HepG2 (cell line): Measurements from ENCODE around the gene FAM169A. TPM values are rescaled to one million over a fixed set of nuclear protein-coding genes. Genes with fewer than 3 reads are reported as not detected.

Experiments used
- KLF13 ChIP-seq: sonication (generic); formaldehyde crosslinking; IDR thresholded peaks from 2 replicates; pipeline ENCODE4 v1.4.0; 2020; ENCODE audit warnings: mild to moderate bottlenecking, missing genetic modification reagents
- SAFB2 ChIP-seq: sonication (generic); formaldehyde crosslinking; IDR thresholded peaks from 2 replicates; pipeline ENCODE4 v1.5.1; 2020; ENCODE audit warnings: missing genetic modification reagents, low read depth, mild to moderate bottlenecking, borderline replicate concordance
- SRSF9 ChIP-seq: fragments of 200-400 bp; formaldehyde crosslinking; IDR thresholded peaks from 2 replicates; pipeline ENCODE4 v1.6.1; 2018; ENCODE audit warnings: borderline replicate concordance, mild to moderate bottlenecking, low read depth, low read length; ENCODE audit not compliant: insufficient read depth, poor library complexity, severe bottlenecking
- polyA plus RNA-seq, 8 experiments: library from polyadenylated mRNA; depleted of rRNA in 3 of 8; stranded (reverse) in 7 of 8; unstranded in 1 of 8; fragments of >200 nt; fragmentation: Illumina TruSeq in 4 of 8; extraction: Trizol in 4 of 8; gene quantifications; 2 replicates each; pipeline versions ENCODE4 v1.2.1 to v1.2.3, GENCODE V29; 2011 to 2016; ENCODE audit warnings: low read depth in 4 of 8, missing spikeins in 1 of 8, mixed read lengths in 1 of 8; ENCODE audit not compliant: insufficient read depth in 1 of 8
- total RNA-seq, 5 experiments: library from RNA; depleted of rRNA; stranded (reverse); fragments of >200 nt; fragmentation: Illumina TruSeq; extraction: Trizol; gene quantifications; 2 replicates each; pipeline ENCODE4 v1.2.3, GENCODE V29; 2016; ENCODE audit warnings: low read depth in 1 of 5
- TF ChIP-seq, protein P1 (sequence below): sonication (generic); formaldehyde crosslinking; IDR thresholded peaks from 2 replicates; pipeline ENCODE4 v1.5.0; 2020; ENCODE audit warnings: mild to moderate bottlenecking, missing genetic modification reagents, borderline replicate concordance
- TF ChIP-seq, protein P2 (sequence below), 2 experiments: sonication (generic) in 1 of 2; formaldehyde crosslinking in 1 of 2; IDR thresholded peaks; 2 replicates each; pipeline versions ENCODE4 v1.5.1 to v1.6.1; 2011 to 2020; ENCODE audit warnings: borderline replicate concordance in 1 of 2, low read depth in 1 of 2, low read length in 1 of 2, mild to moderate bottlenecking in 1 of 2, missing genetic modification reagents in 1 of 2, moderate library complexity in 1 of 2

The FAM169A gene
- total and polyA plus RNA-seq, 2 of the 13 experiments (the other 11 are each of a cell fraction or from before 2014, with no cell fraction given) = 21.1 to 110 TPM

DNA sequence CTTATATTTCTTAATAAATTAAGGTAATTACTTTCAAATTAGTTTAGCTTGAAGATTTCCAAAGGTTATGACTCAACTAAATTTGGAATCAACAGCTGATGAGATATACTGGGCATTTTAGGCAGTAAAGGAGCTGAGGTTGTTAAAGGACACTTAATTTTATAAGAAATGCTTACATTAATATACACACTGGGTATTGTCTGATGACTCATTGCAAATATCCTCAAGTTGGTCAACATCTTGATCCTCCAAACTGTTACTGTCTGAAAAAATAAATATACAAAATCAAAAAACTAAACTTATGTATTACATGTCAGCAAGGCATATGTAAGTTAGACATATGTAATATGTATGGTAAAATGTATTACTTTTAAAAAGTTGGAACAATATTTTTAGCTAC, 102.7 kb downstream of the FAM169A start (continued):
- TF ChIP-seq, protein P1, sequence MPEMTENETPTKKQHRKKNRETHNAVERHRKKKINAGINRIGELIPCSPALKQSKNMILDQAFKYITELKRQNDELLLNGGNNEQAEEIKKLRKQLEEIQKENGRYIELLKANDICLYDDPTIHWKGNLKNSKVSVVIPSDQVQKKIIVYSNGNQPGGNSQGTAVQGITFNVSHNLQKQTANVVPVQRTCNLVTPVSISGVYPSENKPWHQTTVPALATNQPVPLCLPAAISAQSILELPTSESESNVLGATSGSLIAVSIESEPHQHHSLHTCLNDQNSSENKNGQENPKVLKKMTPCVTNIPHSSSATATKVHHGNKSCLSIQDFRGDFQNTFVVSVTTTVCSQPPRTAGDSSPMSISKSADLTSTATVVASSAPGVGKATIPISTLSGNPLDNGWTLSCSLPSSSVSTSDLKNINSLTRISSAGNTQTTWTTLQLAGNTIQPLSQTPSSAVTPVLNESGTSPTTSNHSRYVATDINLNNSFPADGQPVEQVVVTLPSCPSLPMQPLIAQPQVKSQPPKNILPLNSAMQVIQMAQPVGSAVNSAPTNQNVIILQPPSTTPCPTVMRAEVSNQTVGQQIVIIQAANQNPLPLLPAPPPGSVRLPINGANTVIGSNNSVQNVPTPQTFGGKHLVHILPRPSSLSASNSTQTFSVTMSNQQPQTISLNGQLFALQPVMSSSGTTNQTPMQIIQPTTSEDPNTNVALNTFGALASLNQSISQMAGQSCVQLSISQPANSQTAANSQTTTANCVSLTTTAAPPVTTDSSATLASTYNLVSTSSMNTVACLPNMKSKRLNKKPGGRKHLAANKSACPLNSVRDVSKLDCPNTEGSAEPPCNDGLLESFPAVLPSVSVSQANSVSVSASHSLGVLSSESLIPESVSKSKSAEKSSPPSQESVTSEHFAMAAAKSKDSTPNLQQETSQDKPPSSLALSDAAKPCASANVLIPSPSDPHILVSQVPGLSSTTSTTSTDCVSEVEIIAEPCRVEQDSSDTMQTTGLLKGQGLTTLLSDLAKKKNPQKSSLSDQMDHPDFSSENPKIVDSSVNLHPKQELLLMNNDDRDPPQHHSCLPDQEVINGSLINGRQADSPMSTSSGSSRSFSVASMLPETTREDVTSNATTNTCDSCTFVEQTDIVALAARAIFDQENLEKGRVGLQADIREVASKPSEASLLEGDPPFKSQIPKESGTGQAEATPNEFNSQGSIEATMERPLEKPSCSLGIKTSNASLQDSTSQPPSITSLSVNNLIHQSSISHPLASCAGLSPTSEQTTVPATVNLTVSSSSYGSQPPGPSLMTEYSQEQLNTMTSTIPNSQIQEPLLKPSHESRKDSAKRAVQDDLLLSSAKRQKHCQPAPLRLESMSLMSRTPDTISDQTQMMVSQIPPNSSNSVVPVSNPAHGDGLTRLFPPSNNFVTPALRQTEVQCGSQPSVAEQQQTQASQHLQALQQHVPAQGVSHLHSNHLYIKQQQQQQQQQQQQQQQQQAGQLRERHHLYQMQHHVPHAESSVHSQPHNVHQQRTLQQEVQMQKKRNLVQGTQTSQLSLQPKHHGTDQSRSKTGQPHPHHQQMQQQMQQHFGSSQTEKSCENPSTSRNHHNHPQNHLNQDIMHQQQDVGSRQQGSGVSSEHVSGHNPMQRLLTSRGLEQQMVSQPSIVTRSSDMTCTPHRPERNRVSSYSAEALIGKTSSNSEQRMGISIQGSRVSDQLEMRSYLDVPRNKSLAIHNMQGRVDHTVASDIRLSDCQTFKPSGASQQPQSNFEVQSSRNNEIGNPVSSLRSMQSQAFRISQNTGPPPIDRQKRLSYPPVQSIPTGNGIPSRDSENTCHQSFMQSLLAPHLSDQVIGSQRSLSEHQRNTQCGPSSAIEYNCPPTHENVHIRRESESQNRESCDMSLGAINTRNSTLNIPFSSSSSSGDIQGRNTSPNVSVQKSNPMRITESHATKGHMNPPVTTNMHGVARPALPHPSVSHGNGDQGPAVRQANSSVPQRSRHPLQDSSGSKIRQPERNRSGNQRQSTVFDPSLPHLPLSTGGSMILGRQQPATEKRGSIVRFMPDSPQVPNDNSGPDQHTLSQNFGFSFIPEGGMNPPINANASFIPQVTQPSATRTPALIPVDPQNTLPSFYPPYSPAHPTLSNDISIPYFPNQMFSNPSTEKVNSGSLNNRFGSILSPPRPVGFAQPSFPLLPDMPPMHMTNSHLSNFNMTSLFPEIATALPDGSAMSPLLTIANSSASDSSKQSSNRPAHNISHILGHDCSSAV (CRISPR knock-in tag) = no peak
- TF ChIP-seq SAFB2 (CRISPR knock-in tag) (no peak), KLF13 (CRISPR knock-in tag) (no peak), SRSF9 (no peak)
- TF ChIP-seq, protein P2, sequence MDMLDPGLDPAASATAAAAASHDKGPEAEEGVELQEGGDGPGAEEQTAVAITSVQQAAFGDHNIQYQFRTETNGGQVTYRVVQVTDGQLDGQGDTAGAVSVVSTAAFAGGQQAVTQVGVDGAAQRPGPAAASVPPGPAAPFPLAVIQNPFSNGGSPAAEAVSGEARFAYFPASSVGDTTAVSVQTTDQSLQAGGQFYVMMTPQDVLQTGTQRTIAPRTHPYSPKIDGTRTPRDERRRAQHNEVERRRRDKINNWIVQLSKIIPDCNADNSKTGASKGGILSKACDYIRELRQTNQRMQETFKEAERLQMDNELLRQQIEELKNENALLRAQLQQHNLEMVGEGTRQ (IDR thresholded peaks at IDR 0.05; ENCODE audit: low read depth, low read length) = no peak
- TF ChIP-seq, protein P2 (CRISPR knock-in tag; IDR thresholded peaks at IDR 0.05; ENCODE audit: borderline replicate concordance) = no peak
